Tibial artery (tissue), 4 donors: ENCODE data around the gene METTL24.
"Not testable (repeated sequence)": the region's sequence is repeated elsewhere in the genome, so short reads cannot be mapped to it uniquely, and the experiment has no call there.

Experiments used
- DNase-seq, 2 donors: peaks; one replicate each; pipeline ENCODE4 v3.0.0-alpha.2; 2019
- H3K27ac ChIP-seq, 2 donors: fragments of 200-600 bp; sonication (generic) in 1 of 2; 1 replicate in 1 of 2; 2 replicates in 1 of 2; pipeline ENCODE4 v1.5.1; 2018 to 2019; ENCODE audit warnings: mild to moderate bottlenecking in 1 of 2
- H3K27me3 ChIP-seq, 2 donors: fragments of 200-600 bp; sonication (generic) in 1 of 2; one replicate each; pipeline versions ENCODE4 v1.5.1 to v1.6.0; 2016 to 2019
- H3K36me3 ChIP-seq, 3 donors: fragments of 200-600 bp; sonication (generic) in 2 of 3; one replicate each; pipeline ENCODE4 v1.5.1; 2016 to 2019; ENCODE audit warnings: mild to moderate bottlenecking in 2 of 3
- H3K4me1 ChIP-seq, 4 donors: fragments of 200-600 bp; sonication (generic) in 2 of 4; 1 replicate in 3 of 4; 2 replicates in 1 of 4; pipeline ENCODE4 v1.5.1; 2016 to 2019
- H3K4me3 ChIP-seq, 2 donors: fragments of 200-600 bp; sonication (generic) in 1 of 2; 1 replicate in 1 of 2; 2 replicates in 1 of 2; pipeline ENCODE4 v1.5.1; 2018 to 2019; ENCODE audit warnings: mild to moderate bottlenecking in 2 of 2
- H3K9me3 ChIP-seq, 3 donors: fragments of 200-600 bp; sonication (generic) in 1 of 3; one replicate each; pipeline ENCODE4 v1.5.1; 2016 to 2019
- intact Hi-C: fragments of 100-400 bp; cut with DNase I; formaldehyde crosslinking; loops from one replicate; pipeline ENCODE4 v1.15.0; 2023; ENCODE audit warnings: low total_unique reads
- TF ChIP-seq, protein P1 (sequence below), 2 experiments: fragments of 200-600 bp in 1 of 2; fragments of 450-650 bp in 1 of 2; IDR thresholded peaks; one replicate each; pipeline ENCODE4 v1.5.1; 2017 to 2019; ENCODE audit warnings: antibody characterized with exemption in 2 of 2, mild to moderate bottlenecking in 1 of 2, moderate library complexity in 1 of 2

METTL24 gene

DNA sequence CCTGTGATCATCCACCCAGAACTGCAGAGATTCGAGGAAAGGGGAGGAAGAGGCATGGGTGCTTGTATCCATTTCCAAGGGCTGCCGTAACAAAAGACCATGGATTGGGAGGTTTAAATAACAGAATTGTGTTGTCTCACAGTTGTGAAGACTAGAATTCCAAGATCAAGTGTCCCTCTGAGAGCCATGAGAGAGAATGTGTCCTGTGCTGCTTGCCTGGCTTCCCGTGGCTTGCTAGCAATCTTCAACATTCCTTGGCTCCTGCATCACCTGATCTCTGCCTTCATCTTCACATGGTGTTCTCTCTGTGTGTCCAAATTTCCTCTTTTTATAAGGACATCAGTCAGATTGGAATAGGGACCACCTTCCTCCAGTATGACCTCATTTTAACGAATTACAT is 108.1 kb downstream of the METTL24 start:
- no peak overlapping the region for H3K4me3 ChIP-seq
- TF ChIP-seq, protein P1, sequence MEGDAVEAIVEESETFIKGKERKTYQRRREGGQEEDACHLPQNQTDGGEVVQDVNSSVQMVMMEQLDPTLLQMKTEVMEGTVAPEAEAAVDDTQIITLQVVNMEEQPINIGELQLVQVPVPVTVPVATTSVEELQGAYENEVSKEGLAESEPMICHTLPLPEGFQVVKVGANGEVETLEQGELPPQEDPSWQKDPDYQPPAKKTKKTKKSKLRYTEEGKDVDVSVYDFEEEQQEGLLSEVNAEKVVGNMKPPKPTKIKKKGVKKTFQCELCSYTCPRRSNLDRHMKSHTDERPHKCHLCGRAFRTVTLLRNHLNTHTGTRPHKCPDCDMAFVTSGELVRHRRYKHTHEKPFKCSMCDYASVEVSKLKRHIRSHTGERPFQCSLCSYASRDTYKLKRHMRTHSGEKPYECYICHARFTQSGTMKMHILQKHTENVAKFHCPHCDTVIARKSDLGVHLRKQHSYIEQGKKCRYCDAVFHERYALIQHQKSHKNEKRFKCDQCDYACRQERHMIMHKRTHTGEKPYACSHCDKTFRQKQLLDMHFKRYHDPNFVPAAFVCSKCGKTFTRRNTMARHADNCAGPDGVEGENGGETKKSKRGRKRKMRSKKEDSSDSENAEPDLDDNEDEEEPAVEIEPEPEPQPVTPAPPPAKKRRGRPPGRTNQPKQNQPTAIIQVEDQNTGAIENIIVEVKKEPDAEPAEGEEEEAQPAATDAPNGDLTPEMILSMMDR (IDR thresholded peaks at IDR 0.05), result no peak
- peaks cover 0 to 10% (median 4%) of the 10 kb centered on the region in 3 donors for H3K36me3 ChIP-seq
- intact Hi-C loops, result no loop called here
- H3K27me3 ChIP-seq, result no peaks in the 10 kb centered on the region
- no peaks in the 10 kb centered on the region for H3K4me1 ChIP-seq
- no peaks in the 10 kb centered on the region for H3K9me3 ChIP-seq
- DNase-seq, result no peak
- no peak overlapping the region for H3K27ac ChIP-seq

DNA sequence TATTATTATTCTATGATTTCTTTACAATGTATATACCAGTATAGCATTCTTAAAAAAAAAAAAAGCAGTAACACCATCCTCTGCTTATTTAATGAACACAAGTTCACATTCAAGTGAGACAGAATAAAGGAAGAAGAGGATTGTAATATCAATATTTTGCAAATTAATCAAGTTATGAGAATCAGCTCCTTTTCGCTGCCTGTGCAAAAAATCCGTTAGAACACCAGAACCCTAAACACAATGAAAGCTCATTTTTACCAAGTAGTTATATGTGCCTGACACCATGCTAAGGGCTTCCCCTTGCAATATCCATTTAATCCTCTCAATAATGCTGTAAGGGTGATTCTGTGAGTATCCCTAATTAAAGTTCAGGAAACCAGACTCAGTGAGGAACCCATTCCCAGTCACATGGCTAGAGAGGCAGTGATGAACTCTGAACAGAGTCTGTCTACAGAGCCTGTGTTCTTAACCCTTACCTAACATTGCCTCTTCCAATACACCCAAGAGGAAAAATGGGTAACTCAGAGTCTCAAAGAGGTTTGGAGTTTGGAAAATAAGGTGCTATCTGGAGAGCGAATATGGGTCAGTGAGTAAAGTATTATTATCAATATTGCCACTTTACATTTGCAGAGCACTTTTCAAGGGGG is 111.1 kb downstream of the METTL24 start:
- no peak for DNase-seq
- no peaks in the 10 kb centered on the region for H3K9me3 ChIP-seq
- H3K4me3 ChIP-seq, result no peak overlapping the region
- H3K36me3 ChIP-seq, result peaks cover 0 to 14% (median 0%) of the 10 kb centered on the region in 3 donors
- intact Hi-C loops, result no loop called here
- H3K27me3 ChIP-seq, result no peaks in the 10 kb centered on the region
- no peak overlapping the region for H3K27ac ChIP-seq
- H3K4me1 ChIP-seq, result no peaks in the 10 kb centered on the region
- TF ChIP-seq, protein P1 (IDR thresholded peaks at IDR 0.05), result no peak

DNA sequence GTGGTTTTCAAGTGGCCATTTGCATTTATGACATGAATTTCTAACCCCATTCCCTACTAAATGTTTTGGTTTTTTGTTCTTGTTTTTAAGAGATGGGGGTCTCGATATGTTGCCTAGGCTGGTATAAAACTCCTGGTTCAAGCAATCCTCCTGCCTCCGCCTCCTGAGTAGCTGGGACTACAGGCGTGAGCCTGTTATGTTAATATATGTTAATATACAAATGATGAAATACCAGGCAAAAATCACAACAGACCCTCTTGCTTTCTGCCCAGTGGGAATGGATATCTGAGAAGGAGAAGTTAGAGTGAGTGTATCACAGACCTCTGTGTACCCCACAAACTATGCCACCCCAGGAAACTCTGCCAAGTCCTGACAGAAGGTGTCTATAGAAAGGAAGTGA is 111.8 kb downstream of the METTL24 start:
- intact Hi-C loops, result no loop called here
- no peak overlapping the region for H3K4me3 ChIP-seq
- H3K9me3 ChIP-seq, result no peaks in the 10 kb centered on the region
- H3K4me1 ChIP-seq, result no peaks in the 10 kb centered on the region
- DNase-seq, result no peak
- H3K36me3 ChIP-seq, result peaks cover 0 to 10% (median 0%) of the 10 kb centered on the region in 3 donors
- no peaks in the 10 kb centered on the region for H3K27me3 ChIP-seq
- H3K27ac ChIP-seq, result no peak overlapping the region
- TF ChIP-seq, protein P1 (IDR thresholded peaks at IDR 0.05), result no peak

DNA sequence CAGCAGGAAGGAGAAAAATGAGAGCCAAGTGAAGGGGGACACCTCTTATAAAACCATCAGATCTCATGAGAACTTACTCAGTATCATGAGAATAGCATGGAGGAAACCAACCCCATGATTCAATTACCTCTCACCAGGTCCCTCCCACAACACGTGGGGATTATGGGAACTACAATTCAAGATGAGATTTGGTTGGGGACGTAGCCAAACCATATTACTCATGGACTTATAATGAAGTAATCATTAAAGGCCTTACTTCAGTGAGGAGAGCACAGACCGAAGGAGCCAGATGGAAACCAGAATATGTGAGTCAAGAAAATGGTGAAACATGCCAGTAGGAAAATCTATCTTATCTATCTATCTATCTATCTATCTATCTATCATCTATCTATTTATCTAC is 113.5 kb downstream of the METTL24 start:
- H3K27me3 ChIP-seq, H3K4me1 ChIP-seq, H3K4me3 ChIP-seq, DNase-seq, H3K27ac ChIP-seq, intact Hi-C loops, H3K9me3 ChIP-seq, H3K36me3 ChIP-seq: not testable (repeated sequence)

DNA sequence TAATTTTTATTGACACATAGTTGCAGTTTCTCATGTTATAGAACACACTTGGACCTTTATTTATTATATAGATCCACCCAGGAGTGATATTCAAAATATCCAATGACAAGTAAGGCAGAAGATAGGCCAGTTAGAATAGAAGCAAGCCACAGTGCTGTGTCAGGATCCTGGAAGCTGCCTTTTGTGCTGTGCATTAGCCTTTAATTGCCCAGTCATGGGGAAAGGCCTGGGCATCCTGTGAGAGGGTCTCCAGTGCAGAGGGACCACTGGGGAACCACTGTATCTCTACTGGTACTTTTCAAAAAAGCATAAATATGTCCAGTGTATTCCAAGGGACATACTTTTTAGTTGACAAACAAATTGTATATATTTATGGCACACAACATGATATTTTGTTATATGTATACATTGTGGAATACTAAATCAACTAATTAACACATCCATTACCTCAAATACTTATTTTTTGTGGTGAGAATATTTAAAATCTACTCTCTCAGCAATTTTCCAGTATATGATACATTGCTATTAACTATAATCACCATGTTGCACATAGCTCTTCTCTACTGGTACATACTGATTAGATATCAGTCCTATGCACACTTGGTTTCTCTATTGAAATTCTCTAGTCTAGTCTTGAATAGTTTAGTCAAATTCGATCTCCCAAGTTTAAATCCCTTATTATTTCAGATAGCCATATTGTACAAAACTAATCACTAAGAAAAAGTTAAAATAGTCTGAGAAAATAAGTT is 118.4 kb downstream of the METTL24 start:
- intact Hi-C loops, result no loop called here
- H3K4me3 ChIP-seq, result no peak overlapping the region

DNA sequence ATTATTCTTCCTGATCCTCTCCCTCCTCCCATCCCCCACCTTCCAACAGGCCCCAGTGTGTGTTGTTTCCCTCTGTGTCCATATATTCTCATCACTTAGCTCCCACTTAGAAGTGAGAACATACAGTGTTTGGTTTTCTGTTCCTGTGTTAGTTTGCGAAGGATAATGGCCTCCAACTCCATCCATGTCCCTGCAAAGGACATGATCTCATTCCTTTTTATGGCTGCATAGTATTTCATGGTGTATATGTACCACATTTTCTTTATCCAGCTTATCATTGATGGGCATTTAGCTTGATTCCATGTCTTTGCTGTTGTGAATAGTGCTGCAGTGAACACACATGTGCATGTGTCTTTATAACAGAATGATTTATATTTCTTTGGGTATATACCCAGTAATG is 122.1 kb downstream of the METTL24 start:
- intact Hi-C loops, H3K27ac ChIP-seq, H3K9me3 ChIP-seq, H3K27me3 ChIP-seq, DNase-seq, H3K4me3 ChIP-seq: not testable (repeated sequence)
- peaks cover 8 to 11% (median 11%) of the 10 kb centered on the region in 3 donors for H3K36me3 ChIP-seq
- H3K4me1 ChIP-seq, result peaks cover 0 to 24% (median 0%) of the 10 kb centered on the region in 4 donors

More for the DNA sequence above, 118.4 kb downstream of the METTL24 start:
- DNase-seq, result no peak
- H3K27ac ChIP-seq, result no peak overlapping the region
- H3K9me3 ChIP-seq, result no peaks in the 10 kb centered on the region
- H3K36me3 ChIP-seq, result peaks cover 8 to 15% (median 11%) of the 10 kb centered on the region in 3 donors
- H3K27me3 ChIP-seq, result no peaks in the 10 kb centered on the region
- H3K4me1 ChIP-seq, result no peaks in the 10 kb centered on the region
- TF ChIP-seq, protein P1 (IDR thresholded peaks at IDR 0.05), result no peak
